GM13976 (cell line): Measurements from ENCODE around the gene MRPS14.

Experiments
- DNase-seq: peaks from one replicate; pipeline ENCODE4 v3.0.0; 2012; ENCODE audit warnings: low spot score
- in situ Hi-C: fragments of 300-500 bp; cut with MboI; formaldehyde crosslinking; loops from one replicate; pipeline ENCODE4 v1.12.0; 2022; ENCODE audit warnings: low sequenced_read_pairs, mixed read lengths, inconsistent platforms; ENCODE audit not compliant: unreplicated experiment
- TF ChIP-seq, protein P1 (sequence below): IDR thresholded peaks from 2 replicates; pipeline ENCODE4 v1.5.1; 2012; ENCODE audit warnings: borderline replicate concordance, mild to moderate bottlenecking; ENCODE audit not compliant: insufficient read depth; ENCODE audit errors: extremely low read depth, missing control alignments, control extremely low read depth

MRPS14 gene

DNA sequence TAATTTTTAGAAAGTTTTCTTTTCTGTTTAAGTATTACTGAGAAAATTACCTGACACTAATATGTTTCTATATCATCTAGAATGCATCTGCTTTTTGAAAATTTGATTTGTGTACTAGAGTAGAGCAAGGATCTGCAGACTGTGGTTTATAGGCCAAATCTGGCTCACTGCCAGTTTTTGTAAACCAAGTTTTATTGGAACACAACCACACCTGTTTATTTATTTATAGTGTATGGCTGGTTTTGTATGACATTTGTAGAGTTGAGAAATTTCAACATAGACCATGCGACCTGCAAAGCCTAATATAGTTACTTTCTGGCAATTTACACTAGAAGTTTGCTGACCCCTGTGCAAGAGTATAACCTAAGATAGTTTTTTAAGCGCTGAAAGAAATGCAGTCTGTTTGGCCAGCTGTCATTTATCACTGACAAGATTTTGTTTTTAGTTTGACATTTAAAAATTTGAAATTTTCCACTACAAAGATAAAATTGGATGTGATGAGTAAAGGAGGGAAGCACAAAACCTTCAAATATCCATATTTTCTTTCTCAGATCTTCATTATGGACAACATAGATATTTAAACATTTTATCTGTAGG lies 59.6 kb downstream of the MRPS14 start:
- no peak for DNase-seq
- TF ChIP-seq, protein P1, sequence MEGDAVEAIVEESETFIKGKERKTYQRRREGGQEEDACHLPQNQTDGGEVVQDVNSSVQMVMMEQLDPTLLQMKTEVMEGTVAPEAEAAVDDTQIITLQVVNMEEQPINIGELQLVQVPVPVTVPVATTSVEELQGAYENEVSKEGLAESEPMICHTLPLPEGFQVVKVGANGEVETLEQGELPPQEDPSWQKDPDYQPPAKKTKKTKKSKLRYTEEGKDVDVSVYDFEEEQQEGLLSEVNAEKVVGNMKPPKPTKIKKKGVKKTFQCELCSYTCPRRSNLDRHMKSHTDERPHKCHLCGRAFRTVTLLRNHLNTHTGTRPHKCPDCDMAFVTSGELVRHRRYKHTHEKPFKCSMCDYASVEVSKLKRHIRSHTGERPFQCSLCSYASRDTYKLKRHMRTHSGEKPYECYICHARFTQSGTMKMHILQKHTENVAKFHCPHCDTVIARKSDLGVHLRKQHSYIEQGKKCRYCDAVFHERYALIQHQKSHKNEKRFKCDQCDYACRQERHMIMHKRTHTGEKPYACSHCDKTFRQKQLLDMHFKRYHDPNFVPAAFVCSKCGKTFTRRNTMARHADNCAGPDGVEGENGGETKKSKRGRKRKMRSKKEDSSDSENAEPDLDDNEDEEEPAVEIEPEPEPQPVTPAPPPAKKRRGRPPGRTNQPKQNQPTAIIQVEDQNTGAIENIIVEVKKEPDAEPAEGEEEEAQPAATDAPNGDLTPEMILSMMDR = no peak
- in situ Hi-C loops = no loop called here
